Measurements from ENCODE around the gene OLFML2A.
A peak's percentile ranks its signal among the peaks of the same experiment; 100 is the strongest.
"Not testable (repeated sequence)": the region's sequence is repeated elsewhere in the genome, so short reads cannot be mapped to it uniquely, and the experiment has no call there.

The OLFML2A gene

DNA sequence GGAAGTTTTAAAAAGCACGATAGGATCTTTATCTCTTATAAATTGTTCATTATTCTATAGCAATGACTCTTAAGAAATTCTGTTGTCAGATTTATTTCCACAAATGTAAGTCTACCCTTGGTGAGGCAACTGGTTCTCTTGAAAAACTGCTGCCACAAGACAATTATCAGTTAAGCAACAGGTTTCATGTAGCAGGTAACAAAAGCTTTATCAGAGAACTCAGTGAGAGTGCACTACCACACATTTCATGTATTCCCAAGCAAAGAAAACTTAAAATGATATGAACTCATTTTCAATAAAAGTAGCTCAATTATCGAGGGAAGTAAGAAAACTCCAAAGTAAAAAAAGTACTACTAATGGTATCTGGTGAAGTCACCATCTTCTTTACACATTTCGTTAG lies 15.2 kb upstream of the OLFML2A start:
- DNase-seq = no peak

DNA sequence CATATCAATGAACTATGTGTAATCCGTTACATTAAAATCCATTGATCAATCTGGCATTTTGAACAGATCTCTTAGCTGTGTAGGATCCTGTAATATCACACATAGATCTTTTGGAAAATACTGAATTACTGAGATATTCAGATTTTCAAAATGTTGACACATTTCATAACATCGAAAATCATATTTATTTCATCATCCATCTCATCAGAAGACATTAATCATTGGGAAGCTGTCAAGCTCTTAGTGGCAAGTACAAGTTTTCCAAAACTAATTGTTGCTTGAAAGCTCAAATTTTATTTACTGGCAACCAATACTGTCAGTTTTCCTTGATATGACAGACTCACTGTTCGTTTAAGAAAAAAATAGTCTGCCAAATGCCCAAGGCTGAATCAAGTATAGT lies 14.3 kb upstream of the OLFML2A start:
- DNase-seq = no peak

DNA sequence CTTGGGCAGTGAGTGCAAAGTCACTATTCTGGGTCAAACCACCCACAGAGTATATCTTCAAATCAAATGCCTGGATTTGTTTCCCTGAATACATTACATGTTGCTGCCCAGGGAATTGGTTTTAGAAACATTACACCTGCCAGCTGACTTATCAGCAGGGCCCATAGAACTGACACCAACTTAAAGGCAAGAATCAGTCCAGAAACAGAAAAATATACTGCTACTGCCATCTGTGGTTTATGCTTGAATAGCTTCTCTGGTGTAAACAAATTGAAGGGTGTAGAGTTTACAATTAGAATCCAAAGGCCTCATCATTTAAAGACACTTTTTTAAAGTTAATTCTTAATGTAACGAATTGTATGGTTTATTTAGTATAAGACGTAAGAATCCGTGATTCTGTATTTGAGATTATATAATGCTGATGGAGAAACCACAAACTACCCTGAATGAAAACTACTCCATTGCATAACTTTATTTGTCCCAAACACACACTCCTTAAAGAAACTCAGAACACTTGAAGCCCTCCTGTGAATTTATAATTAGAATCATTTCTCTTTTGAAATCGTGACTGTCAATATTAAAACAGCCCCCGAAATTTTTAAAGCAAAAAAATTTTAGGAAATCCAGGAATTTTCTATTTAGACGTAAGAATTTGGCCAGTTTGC lies 12.0 kb upstream of the OLFML2A start:
- no peak for DNase-seq

DNA sequence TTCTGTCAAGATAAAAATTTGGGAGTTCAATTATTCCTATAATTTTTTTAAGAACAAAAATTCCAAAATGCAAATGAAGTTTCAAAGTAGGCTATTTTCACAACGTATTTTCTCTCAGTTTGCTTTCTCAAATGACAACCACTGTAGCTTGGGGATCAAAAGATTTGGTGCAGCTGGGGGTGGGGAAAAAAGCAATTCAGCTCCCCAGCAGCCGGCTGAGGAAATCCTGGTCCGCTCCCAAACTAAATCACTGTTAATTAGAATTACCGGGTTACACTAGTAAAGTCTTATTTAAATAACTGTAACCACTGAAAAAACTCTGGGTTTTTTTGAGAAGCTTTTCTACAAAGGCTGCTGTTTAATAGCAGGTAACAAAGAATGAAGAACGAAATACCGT lies 11.5 kb upstream of the OLFML2A start:
- no peak for DNase-seq

DNA sequence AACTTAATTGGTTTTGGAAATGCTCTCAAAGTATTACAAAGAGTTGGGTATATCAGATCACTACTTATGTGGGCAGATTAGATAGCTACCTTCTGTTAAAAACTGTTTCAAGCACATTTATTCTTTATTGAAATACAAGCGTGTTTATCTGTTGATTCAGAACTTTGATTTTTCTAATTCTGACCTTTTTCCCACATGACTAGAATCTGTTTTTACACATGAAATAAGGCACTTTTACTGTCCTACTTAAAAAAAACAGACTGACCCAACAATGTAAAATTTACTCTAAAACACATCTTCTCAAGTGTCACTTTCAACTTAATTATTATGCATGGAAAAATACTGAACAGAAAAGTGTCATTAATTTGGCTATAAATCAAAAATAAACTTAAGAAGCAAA lies 10.6 kb upstream of the OLFML2A start:
- no peak for DNase-seq

DNA sequence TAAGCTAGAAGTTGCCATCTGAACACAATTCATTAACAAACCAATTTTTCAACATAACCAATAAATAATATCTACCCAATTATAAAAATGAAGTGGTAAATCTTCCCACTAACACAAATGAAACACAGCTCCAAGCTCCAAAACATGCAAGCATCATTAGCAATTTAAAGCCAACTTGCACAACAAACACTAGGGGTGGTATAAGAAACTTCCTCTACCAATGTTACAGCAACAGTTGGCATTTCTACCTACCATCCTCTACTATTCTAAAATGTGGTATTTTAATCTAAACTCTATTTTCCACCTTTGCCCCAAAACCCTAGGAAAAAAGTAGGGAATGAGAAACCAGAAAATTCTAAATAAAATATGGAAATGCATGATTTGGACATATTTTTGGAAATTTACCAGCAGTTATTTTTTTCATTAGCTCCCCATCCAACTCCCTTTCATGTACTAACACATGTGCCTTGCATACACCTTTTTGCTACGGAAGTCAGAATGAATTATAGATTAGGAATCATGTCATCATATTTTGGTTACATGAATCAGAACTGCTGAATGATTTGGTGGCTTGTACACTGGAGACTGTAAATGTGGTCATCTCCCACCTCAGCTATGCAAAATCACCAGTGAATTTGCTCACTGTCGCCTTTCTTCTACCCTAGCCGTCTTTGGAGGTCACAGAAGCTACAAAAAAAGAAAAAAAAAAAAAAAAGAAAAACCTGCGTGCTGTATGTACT lies 9.9 kb upstream of the OLFML2A start:
- no peak for DNase-seq

DNA sequence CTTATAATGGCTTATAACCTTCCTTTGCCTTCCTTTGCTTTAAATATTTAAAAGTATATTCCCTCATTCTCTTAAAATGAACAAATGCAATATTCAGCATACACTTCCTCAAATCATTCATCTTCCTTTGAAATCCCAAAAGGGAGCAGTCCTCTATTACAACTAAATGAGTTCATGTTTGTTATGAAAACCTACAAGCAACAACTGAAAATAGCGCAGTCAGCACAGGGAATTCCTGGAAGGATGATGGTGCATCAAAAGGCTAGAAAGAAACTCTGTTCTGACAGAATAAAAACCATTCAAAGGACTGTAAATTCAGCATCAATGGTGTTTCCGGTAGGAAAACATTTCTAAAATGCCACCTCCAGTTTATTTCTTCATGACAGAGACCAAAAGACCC lies 9.1 kb upstream of the OLFML2A start:
- DNase-seq = no peak

DNA sequence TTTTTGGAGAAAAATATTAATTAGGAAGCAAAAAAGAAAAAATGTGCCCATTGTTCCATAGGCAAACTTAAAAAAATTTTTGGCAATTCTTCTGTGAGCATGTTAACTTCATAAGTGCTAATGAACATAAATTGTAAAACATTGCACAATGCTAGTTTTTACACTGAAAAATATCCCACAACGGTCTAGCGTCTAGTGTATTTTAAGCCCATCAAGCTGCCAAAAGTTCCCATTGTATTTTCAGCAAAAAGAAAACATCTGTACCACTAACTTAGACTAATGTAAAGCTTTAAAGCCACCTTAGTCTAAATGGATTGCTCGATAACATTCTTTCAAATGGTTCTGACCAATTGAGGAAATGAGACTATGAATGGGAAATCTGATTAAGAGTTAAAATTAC lies 8.6 kb upstream of the OLFML2A start:
- no peak for DNase-seq

DNA sequence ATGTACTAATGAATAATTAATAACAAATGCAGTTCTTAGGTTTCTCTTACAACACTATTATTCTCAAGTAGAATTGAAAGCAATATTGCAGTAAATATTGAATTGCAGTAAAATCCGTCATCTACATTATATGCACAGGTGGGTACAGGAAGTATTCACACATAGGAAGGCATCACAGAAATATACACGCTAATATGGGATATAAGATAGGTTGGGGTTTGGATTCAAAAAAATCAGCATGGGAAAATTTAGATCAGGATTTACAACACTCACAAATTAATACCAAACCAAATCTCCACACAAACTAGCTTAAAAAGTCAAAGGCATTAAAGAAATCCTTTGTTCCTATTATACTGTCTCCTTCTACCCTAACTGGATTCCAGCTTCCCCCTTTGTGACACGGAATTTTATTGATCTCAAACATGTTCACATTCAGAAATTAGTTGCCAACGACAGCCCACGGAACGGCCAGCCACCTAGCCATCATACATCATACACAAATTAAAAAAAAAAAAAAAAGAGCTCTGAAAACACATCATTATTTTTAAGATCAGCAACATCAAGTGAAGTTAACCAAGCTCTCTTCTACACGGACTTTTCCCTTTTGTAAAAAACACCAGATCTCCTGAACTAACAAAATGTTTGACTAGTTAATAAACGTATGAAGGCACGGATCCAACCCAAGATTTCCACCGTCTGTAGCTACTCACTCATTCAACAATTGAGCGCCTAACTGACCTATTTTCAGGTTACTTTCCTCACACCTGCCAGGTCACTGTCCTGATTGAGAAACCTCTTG lies 8.0 kb upstream of the OLFML2A start:
- DNase-seq = no peak

DNA sequence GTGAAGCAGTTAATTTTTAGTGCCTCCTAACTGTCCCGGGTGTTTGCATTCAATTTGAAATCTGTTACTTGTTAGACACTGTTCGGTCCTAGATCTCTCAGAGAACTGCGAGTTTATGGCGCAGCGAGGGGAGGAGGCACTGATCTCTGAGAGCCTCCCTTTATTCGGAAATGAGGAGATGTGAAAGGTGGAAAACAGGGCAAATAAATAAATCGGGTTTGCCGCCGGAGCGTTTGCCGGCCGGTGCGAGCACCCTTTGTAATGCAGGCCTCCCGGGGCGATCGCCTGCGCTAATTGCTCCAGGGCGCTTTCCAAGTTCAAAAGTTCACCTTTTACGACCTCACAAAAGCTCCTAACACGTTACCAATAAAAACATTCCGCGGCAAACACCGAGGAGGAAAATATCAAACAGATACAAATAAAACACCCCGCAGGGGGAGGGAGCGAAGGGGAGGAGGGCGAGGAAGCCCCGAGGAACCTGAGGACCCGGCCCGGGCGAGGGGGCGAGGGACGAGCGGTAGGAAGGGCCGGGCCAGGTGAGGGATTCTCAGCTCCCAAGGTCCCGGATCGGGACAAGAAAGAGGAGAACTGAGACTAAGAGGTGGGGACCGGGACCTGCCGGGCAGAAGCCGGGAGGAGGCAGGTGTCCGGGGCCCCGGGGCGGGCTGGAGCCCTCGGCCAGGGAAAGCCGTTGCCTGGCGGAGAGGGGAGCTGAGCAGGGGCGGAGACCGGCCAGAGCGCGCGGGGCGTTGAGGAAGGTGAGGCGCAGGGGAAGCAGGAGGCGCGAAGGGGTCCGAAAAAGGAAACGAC lies 7.2 kb upstream of the OLFML2A start:
- DNase-seq = no peak

DNA sequence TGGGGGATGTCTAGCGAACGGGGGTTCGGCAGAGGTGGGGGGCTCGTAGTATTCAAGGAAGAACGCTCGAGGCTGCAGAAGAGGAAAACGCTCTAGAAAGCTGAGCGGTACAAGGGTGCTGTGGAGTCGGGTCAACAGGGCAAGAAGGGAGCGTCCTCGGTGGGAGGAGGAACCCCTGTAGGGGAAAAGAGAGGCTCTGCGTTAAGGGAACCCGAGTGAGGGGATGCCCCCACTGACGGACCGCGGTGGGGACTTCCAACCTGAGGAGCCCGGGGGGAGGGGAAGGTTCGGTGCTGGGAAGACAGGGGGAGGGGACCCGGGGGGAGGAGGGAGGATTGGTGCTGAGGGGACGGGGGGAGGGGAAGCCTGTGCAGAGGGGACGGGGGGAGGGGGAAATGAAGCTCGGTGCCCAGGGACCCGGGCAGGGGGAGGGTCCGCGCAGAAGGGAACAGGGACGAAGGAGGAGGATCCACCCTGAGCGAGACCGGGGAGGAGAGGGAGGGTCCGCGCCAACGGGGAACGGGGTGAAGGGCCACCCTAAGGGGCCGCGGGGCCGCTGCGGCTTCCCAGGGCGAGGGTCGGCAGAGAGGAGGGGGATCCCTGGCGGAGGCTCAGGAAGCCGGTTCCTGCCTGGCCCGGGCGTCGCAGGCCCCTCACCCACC lies 6.4 kb upstream of the OLFML2A start:
- peak; percentile 41 for DNase-seq

DNA sequence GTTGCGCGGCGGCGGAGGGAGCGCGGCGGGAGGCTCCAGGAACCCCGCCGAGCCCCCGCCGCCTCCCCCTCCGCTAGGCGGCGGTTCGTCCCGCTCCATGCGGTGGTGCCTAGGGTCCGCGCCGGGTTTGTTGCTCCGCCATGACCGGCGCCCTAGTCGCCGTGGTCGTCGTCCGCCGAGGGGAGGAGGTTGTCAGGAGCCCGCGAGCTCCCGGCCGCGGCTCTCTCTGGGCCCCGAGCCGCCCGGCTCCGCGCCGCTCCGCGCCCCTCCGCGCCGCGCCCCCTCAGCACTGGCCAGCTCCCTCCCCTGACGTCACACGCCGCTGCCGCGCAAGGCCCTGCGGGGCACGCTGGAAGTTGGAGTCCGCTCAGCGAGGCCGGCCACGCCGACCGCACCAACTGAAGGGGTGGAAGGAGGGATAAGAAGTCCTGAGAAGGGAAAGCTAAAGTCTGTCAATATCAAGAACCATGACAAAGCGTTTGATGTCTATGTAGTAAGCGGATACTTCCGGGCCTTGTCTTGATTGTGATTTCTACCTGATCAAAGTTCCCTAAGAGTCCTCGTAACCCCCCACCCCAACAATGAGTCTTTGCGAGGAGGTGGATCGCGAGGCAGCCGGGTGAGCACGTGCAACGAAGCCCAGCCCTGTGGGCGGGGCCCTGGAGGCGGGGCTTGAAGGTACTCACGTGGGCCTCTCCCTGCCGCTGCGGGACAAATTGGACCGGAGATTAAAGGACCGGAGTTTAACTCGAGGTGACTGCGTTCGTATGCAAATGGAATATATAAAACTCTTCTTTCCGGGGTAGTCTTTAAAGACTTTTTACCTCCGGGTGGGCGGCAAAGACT lies 5.7 kb upstream of the OLFML2A start, which contains the start of gene NR6A1:
Gene NR6A1, minus strand, starts transcription at position 291 of the 846 bp plus-strand sequence.
- DNase-seq = peak; percentile 96

DNA sequence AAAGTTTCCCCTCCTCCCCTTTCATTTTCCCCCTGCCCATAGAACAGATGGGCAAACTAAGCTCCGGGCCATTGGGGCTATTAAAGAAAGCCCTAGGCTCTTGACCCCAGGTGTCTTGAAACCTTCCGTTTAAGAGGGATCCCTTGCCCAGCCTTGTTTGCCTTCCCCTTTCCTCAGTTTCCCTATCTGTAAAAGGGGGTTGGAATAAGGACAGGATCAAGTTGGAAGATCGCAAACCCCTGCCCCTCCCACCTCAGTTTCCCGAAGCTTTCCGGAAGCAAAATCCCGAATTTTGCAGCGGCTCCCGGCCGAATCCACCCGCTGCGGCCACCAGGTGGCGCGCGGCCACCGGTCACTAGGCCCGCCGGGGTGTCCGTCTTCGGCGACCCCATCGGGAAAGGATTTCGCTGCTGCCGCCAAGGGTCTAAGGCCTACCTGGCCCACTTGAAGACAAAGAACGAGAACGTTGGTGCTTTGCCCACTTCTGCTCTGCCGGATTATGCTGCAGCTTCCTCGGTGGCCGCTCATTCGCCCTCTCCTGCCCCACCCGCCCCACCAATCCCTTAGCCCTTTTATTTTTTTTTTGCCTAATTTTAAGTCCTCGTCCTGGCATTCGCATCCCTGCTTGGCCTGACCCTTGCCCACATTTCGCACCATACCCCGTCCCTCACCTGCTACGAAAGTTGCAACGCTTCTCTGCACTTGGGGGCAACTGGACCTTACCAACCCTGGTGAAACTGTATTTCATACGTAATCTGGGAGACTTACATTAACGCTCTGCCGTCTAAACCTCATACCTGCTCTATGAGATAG lies 4.9 kb upstream of the OLFML2A start:
- peak; percentile 64 for DNase-seq

DNA sequence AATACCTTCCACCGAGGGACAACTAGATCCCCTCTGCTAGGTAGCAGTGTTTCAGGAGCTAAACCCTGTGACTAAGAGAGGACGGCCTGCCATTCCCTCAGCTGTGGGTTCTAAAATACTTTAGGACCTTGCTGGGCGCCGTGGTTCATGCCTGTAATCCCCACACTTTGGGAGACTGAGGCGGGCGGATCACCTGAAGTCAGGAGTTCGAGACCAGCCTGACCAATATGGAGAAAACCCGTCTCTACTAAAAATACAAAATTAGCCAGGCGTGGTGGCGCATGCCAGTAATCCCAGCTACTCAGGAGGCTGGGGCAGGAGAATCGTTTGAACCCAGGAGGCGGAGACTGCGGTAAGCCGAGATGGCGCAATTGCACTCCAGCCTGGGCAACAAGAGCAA lies 4.1 kb upstream of the OLFML2A start:
- DNase-seq = not testable (repeated sequence)

DNA sequence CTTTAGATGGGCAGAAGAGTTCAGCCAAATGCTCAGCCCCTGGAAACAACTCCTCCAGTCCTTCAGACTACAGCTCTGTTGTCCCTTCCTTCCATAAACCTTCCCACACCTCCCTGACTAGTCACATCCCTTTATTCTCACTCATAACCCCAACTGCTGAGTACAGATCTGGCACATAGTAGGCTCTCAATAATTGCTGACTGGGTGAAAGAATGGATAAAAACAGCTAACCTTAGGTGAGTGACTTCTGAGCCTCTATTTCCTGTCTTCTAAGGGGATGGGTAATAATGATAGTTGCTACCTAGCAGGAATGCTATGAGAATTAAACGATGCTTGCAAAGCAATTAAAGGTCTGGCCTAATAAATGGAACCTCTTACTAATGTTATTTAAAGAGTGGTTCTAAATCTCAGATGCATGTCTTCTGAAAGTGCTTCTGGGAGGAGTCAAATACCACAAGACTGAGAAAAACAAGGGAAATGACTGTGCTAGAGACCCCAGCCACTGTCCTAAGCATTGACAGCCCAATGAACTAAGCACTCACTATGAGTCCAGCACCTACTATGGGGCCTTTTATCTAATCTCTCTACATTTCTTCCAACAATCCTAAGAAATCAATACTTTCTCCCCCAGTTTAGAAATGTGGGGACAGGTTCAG lies 3.3 kb upstream of the OLFML2A start:
- DNase-seq = no peak

DNA sequence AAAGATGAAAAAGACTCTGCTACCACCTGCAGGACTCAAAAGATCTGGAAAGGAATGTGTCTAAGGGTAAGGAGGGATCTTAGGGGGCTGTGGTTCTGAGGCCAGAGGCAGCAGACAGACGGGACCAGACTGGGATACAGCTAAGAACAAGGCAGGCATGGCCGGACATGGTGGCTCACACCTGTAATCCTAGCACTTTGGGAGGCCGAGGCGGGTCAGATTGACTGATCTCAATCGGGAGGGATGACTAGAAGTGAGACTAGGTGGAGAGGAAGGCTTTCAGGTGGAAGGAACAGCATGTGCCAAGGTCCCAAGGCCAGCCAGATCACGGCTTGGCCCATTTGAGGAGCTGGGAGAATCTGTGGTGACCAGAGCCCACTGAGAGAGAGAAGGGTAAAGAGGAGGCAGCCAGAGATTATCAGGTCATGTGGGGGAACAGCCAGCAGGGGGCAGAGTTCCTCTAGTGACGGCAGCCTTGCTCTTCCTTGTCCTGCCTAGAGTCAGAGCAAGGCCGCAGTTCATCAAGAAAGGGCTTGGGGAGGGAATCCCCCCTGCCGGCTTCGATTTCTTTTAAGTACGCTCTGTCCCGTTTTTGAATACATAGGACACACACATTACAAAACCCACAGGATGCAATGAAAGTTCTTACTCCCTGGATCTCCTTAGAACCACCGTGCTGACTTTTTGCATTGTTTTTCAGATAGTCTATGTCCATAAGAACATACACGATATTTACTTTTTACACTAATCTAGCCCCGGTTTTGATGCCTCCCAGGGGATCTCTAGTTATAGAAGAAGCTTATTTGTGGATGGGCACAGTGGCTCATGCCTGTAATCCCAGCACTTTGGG lies 2.6 kb upstream of the OLFML2A start:
- peak; percentile 95 for DNase-seq

DNA sequence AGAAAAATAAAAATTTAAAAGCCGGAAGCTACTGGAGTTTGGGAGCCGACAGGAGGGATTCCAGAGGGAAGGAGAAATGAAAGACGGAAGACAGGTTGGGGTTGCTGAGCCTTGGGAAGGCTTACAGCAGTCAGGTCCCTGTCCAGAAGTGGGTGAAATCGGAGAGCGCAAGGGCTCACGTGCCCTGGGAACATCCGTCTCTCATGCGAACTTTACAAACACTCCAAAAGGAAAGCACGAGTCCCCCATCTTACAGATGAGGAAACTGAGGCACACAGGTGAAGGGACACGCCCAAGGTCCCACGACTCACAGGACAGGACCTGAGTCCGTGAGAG lies 347 bp upstream of the OLFML2A start:
- DNase-seq = no peak

DNA sequence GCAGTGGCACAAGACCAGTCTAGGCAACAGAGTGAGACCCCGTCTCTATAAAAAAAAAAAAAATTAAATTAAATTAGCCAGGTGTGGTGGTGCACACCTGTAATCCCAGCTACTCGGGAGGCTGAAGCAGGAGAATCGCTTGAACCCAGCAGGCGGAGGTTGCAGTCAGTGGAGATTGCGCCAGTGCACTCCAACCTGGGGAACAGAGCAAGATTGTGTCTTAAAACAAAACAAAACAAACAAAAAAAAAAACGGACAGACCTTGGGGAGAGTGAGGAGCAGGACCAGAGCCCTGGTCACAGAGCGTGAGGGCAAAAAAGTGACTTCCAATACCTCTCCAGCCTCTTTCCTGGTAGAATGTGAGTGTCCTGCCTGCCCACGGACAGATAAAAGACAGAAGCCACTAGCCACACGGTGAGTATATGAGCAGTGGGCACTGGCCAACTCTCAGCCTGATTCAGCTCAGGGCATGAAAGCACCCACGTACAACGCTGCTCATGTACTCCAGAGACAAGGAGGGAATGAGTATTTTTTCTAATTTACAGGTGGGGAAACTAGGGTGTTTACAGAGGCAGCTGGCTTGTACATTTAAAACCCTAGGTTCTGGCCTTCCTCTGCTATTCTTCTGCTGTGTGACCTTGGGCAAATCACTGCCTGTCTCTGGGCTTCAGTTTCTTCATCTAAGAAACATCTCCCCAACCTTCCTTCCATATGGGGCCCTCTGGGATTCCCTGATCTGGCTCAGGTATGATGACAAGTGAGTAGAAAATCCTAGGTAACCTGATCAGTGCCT lies 1.8 kb downstream of the OLFML2A start:
- DNase-seq = no peak
